ENCODE data around the gene LPP.

Gene LPP

GRCh38 chr3:188168648-188169047, 14.7 kb downstream of the LPP start:
- no peaks in the 10 kb centered on the region for H3K9me3 Mint-ChIP-seq
- H3K36me3 Mint-ChIP-seq (ENCODE audit: low read depth), result peaks cover 27% of the 10 kb centered on the region
- no peak overlapping the region for H3K4me3 Mint-ChIP-seq
- H3K4me1 Mint-ChIP-seq (ENCODE audit: low read depth), result peaks cover 57% of the 10 kb centered on the region
- intact Hi-C loops (cut with micrococcal nuclease), result no loop called here
- no peaks in the 10 kb centered on the region for H3K27me3 Mint-ChIP-seq
- no peak overlapping the region for H3K27ac Mint-ChIP-seq

GRCh38 chr3:188169830-188170455, 16.0 kb downstream of the LPP start:
- intact Hi-C loops (cut with micrococcal nuclease), result no loop called here
- Mint-ChIP-seq H3K36me3 (ENCODE audit: low read depth) (peaks cover 32% of the 10 kb centered on the region), H3K4me1 (ENCODE audit: low read depth) (peaks cover 59% of the 10 kb centered on the region), H3K9me3 (no peaks in the 10 kb centered on the region), H3K27me3 (no peaks in the 10 kb centered on the region), H3K4me3 (no peak overlapping the region), H3K27ac (no peak overlapping the region)

- H3K27me3 Mint-ChIP-seq, result no peaks in the 10 kb centered on the region
- intact Hi-C loops (cut with micrococcal nuclease), result no loop called here
- H3K9me3 Mint-ChIP-seq, result no peaks in the 10 kb centered on the region
- peaks cover 41% of the 10 kb centered on the region for H3K36me3 Mint-ChIP-seq (ENCODE audit: low read depth)
- H3K4me3 Mint-ChIP-seq, result no peak overlapping the region
- peaks cover 52% of the 10 kb centered on the region for H3K4me1 Mint-ChIP-seq (ENCODE audit: low read depth)
- no peak overlapping the region for H3K27ac Mint-ChIP-seq
These were observed 16.8 kb downstream of the LPP start for GRCh38 chr3:188170461-188171459.

- peaks cover 50% of the 10 kb centered on the region for H3K4me1 Mint-ChIP-seq (ENCODE audit: low read depth)
- intact Hi-C loops (cut with micrococcal nuclease), result no loop called here
- H3K4me3 Mint-ChIP-seq, result no peak overlapping the region
- no peaks in the 10 kb centered on the region for H3K27me3 Mint-ChIP-seq
- peaks cover 48% of the 10 kb centered on the region for H3K36me3 Mint-ChIP-seq (ENCODE audit: low read depth)
- H3K27ac Mint-ChIP-seq, result no peak overlapping the region
- no peaks in the 10 kb centered on the region for H3K9me3 Mint-ChIP-seq
These were observed 17.9 kb downstream of the LPP start for GRCh38 chr3:188171682-188172467.

GRCh38 chr3:188174317-188175044, 20.5 kb downstream of the LPP start:
- Mint-ChIP-seq H3K9me3 (no peaks in the 10 kb centered on the region), H3K27me3 (no peaks in the 10 kb centered on the region), H3K4me1 (ENCODE audit: low read depth) (peaks cover 69% of the 10 kb centered on the region), H3K27ac (no peak overlapping the region), H3K4me3 (no peak overlapping the region), H3K36me3 (ENCODE audit: low read depth) (peaks cover 74% of the 10 kb centered on the region)
- intact Hi-C loops (cut with micrococcal nuclease), result no loop called here

- peak overlapping the region; percentile 7 for H3K27ac Mint-ChIP-seq
These were observed 22.5 kb downstream of the LPP start for GRCh38 chr3:188176476-188176875.

GRCh38 chr3:188176884-188177283, 22.9 kb downstream of the LPP start:
- Mint-ChIP-seq H3K9me3 (no peaks in the 10 kb centered on the region), H3K4me3 (no peak overlapping the region), H3K4me1 (ENCODE audit: low read depth) (peaks cover 59% of the 10 kb centered on the region), H3K27ac (peak overlapping the region; percentile 7), H3K27me3 (no peaks in the 10 kb centered on the region), H3K36me3 (ENCODE audit: low read depth) (peaks cover 75% of the 10 kb centered on the region)
- intact Hi-C loops (cut with micrococcal nuclease), result no loop called here

More at GRCh38 chr3:188176476-188176875, 22.5 kb downstream of the LPP start:
- Mint-ChIP-seq H3K4me3 (no peak overlapping the region), H3K36me3 (ENCODE audit: low read depth) (peaks cover 73% of the 10 kb centered on the region), H3K27me3 (no peaks in the 10 kb centered on the region), H3K9me3 (no peaks in the 10 kb centered on the region), H3K4me1 (ENCODE audit: low read depth) (peaks cover 63% of the 10 kb centered on the region)
- intact Hi-C loops (cut with micrococcal nuclease), result no loop called here

- Mint-ChIP-seq H3K27me3 (no peaks in the 10 kb centered on the region), H3K4me1 (ENCODE audit: low read depth) (peaks cover 57% of the 10 kb centered on the region), H3K36me3 (ENCODE audit: low read depth) (peaks cover 78% of the 10 kb centered on the region), H3K9me3 (no peaks in the 10 kb centered on the region), H3K27ac (peak overlapping the region; percentile 7), H3K4me3 (no peak overlapping the region)
- intact Hi-C loops (cut with micrococcal nuclease), result no loop called here
These were observed 23.8 kb downstream of the LPP start for GRCh38 chr3:188177721-188178120.

- Mint-ChIP-seq H3K4me1 (ENCODE audit: low read depth) (peaks cover 55% of the 10 kb centered on the region), H3K36me3 (ENCODE audit: low read depth) (peaks cover 79% of the 10 kb centered on the region), H3K4me3 (no peak overlapping the region), H3K27me3 (no peaks in the 10 kb centered on the region), H3K9me3 (no peaks in the 10 kb centered on the region), H3K27ac (peak overlapping the region; percentile 7)
- intact Hi-C loops (cut with micrococcal nuclease), result no loop called here
These were observed 24.5 kb downstream of the LPP start for GRCh38 chr3:188178293-188178936.

- Mint-ChIP-seq H3K36me3 (ENCODE audit: low read depth) (peaks cover 78% of the 10 kb centered on the region), H3K4me3 (no peak overlapping the region), H3K27ac (peak overlapping the region; percentile 7), H3K4me1 (ENCODE audit: low read depth) (peaks cover 51% of the 10 kb centered on the region), H3K9me3 (no peaks in the 10 kb centered on the region), H3K27me3 (no peaks in the 10 kb centered on the region)
- intact Hi-C loops (cut with micrococcal nuclease), result no loop called here
These were observed 25.3 kb downstream of the LPP start for GRCh38 chr3:188179006-188179966.

- no peaks in the 10 kb centered on the region for H3K27me3 Mint-ChIP-seq
These were observed 26.2 kb downstream of the LPP start for GRCh38 chr3:188180114-188180513.

GRCh38 chr3:188183452-188183851, 29.5 kb downstream of the LPP start:
- H3K27me3 Mint-ChIP-seq, result no peaks in the 10 kb centered on the region
- H3K27ac Mint-ChIP-seq, result no peak overlapping the region
- peaks cover 61% of the 10 kb centered on the region for H3K36me3 Mint-ChIP-seq (ENCODE audit: low read depth)
- H3K4me1 Mint-ChIP-seq (ENCODE audit: low read depth), result peaks cover 60% of the 10 kb centered on the region
- H3K9me3 Mint-ChIP-seq, result no peaks in the 10 kb centered on the region
- intact Hi-C loops (cut with micrococcal nuclease), result no loop called here
- no peak overlapping the region for H3K4me3 Mint-ChIP-seq

More at GRCh38 chr3:188180114-188180513, 26.2 kb downstream of the LPP start:
- Mint-ChIP-seq H3K27ac (peak overlapping the region; percentile 4), H3K4me3 (no peak overlapping the region), H3K4me1 (ENCODE audit: low read depth) (peaks cover 52% of the 10 kb centered on the region), H3K9me3 (no peaks in the 10 kb centered on the region), H3K36me3 (ENCODE audit: low read depth) (peaks cover 77% of the 10 kb centered on the region)
- intact Hi-C loops (cut with micrococcal nuclease), result no loop called here

All from dendritic cell treated with granulocyte-macrophage colony-stimulating factor and Interleukin-4, amounts not matched to agents 40 ng/mL and 50 ng/mL, for 4 days (primary cell).